SH-SY5Y (cell line): Measurements from ENCODE around the gene LOC128125822.

Source experiments
- GATA2 ChIP-seq: IDR thresholded peaks from 2 replicates; pipeline ENCODE4 v1.6.1; 2011; ENCODE audit warnings: mild to moderate bottlenecking, low read depth, low read length
- GATA3 ChIP-seq: IDR thresholded peaks from 2 replicates; pipeline ENCODE4 v1.6.1; 2011; ENCODE audit warnings: low read depth, mild to moderate bottlenecking, low read length, moderate library complexity

DNA sequence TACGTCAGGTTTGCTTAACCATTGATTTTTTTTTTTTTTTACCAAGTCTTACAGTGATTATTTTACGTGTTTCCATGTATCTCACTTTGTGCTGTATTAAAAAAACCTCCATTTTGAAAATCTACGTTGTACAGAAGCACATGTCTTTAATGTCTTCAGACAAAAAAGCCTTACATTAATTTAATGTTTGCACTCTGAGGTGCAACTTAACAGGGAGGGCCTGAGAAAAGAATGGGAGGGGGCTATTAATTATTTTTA is 8.4 kb downstream of the LOC128125822 start:
- TF ChIP-seq GATA3 (no peak), GATA2 (no peak)
